MM.1S (cell line): ENCODE measurements around the gene TXLNA.
"Not testable (repeated sequence)": the region's sequence is repeated elsewhere in the genome, so short reads cannot be mapped to it uniquely, and the experiment has no call there.

Experiments used
- DNase-seq: peaks from one replicate; pipeline ENCODE4 v3.0.0-alpha.2; 2015
- H2AFZ ChIP-seq: fragments of 300-600 bp; sonication (generic); 2 replicates; pipeline ENCODE4 v1.6.0; 2016; ENCODE audit warnings: antibody characterized with exemption, low read length
- H3F3A ChIP-seq: fragments of 300-600 bp; sonication (generic); 2 replicates; pipeline ENCODE4 v1.6.1; 2016; ENCODE audit warnings: mild to moderate bottlenecking, antibody characterized with exemption, low read length, moderate library complexity, mixed read lengths; ENCODE audit not compliant: insufficient read depth
- H3K27ac ChIP-seq: fragments of 300-600 bp; sonication (generic); 2 replicates; pipeline ENCODE4 v1.5.1; 2016; ENCODE audit warnings: mild to moderate bottlenecking, low read length
- H3K27me3 ChIP-seq: fragments of 300-600 bp; sonication (generic); replicated peaks from 2 replicates; pipeline ENCODE4 v1.6.0; 2016; ENCODE audit warnings: low read length; ENCODE audit not compliant: insufficient read depth
- H3K36me3 ChIP-seq: fragments of 300-600 bp; sonication (generic); replicated peaks from 2 replicates; pipeline ENCODE4 v1.6.1; 2016; ENCODE audit warnings: mild to moderate bottlenecking, low read length, mixed read lengths; ENCODE audit not compliant: insufficient read depth
- H3K4me1 ChIP-seq: fragments of 300-600 bp; sonication (generic); 2 replicates; pipeline ENCODE4 v1.6.1; 2016; ENCODE audit warnings: low read length, mixed read lengths
- H3K4me2 ChIP-seq: fragments of 300-600 bp; sonication (generic); 2 replicates; pipeline ENCODE4 v1.6.0; 2016; ENCODE audit warnings: low read depth, low read length
- H3K4me3 ChIP-seq: fragments of 300-600 bp; sonication (generic); 2 replicates; pipeline ENCODE4 v1.5.1; 2016; ENCODE audit warnings: low read length, mixed read lengths
- H3K79me2 ChIP-seq: fragments of 300-600 bp; sonication (generic); 2 replicates; pipeline ENCODE4 v1.6.1; 2016; ENCODE audit warnings: mixed run types, low read length, mixed read lengths
- H3K9ac ChIP-seq: fragments of 300-600 bp; sonication (generic); 2 replicates; pipeline ENCODE4 v1.6.1; 2016; ENCODE audit warnings: low read length, mixed read lengths
- H3K9me2 ChIP-seq: fragments of 300-600 bp; sonication (generic); replicated peaks from 2 replicates; pipeline ENCODE4 v1.6.1; 2016; ENCODE audit warnings: mild to moderate bottlenecking, low read length, mixed read lengths; ENCODE audit not compliant: insufficient read depth
- H3K9me3 ChIP-seq: fragments of 300-600 bp; sonication (generic); replicated peaks from 2 replicates; pipeline ENCODE4 v1.6.1; 2016; ENCODE audit warnings: mild to moderate bottlenecking, low read length, mixed read lengths; ENCODE audit not compliant: insufficient read depth
- H4K20me1 ChIP-seq: fragments of 300-600 bp; sonication (generic); 2 replicates; pipeline ENCODE4 v1.6.1; 2016; ENCODE audit warnings: mild to moderate bottlenecking, low read length, moderate library complexity, mixed read lengths; ENCODE audit not compliant: insufficient read depth
- CTCF ChIP-seq: fragments of 300-600 bp; sonication (generic); IDR thresholded peaks from 2 replicates; pipeline ENCODE4 v1.5.1; 2016; ENCODE audit warnings: antibody characterized with exemption, low read length, mixed read lengths
- EZH2 ChIP-seq: fragments of 300-600 bp; sonication (generic); optimal IDR thresholded peaks from 2 replicates; pipeline ENCODE3; 2017; ENCODE audit warnings: low read depth, mild to moderate bottlenecking, antibody characterized with exemption, low read length, mixed read lengths
- EZH2phosphoT487 ChIP-seq: fragments of 300-600 bp; sonication (generic); IDR thresholded peaks from 2 replicates; pipeline ENCODE4 v1.6.1; 2018; ENCODE audit warnings: antibody characterized with exemption, low read length

Gene TXLNA

GRCh38 chr1:32179443-32180185, at the start of gene TXLNA:
Gene TXLNA, plus strand, starts transcription at chr1:32179675. Its CDS starts 671 bp downstream, at chr1:32180346.
- H3K4me1 ChIP-seq, result peaks cover 16% of the 10 kb centered on the region
- no peaks in the 10 kb centered on the region for H3K9me2 ChIP-seq
- TF ChIP-seq CTCF (no peak), EZH2 (no peak), EZH2phosphoT487 (no peak)
- peak within 1 kb of the TSS; percentile 95 for H3K9ac ChIP-seq
- no peaks in the 10 kb centered on the region for H4K20me1 ChIP-seq
- DNase-seq, result peak; percentile 91
- peaks cover 14% of the 10 kb centered on the region for H3F3A ChIP-seq
- peak within 1 kb of the TSS; percentile 95 for H3K4me3 ChIP-seq
- H3K27me3 ChIP-seq, result no peaks in the 10 kb centered on the region
- peak within 1 kb of the TSS; percentile 80; the same call in 1 of the 2 replicates for H3K27ac ChIP-seq
- H3K4me2 ChIP-seq, result peak within 1 kb of the TSS; percentile 93
- H3K36me3 ChIP-seq, result peaks cover 12% of the 10 kb centered on the region
- H3K79me2 ChIP-seq, result peaks cover 43% of the 10 kb centered on the region
- H3K9me3 ChIP-seq, result no peaks in the 10 kb centered on the region
- H2AFZ ChIP-seq, result peak within 1 kb of the TSS; percentile 96

GRCh38 chr1:32133950-32134280, 45.6 kb upstream of the TXLNA start:
- not testable (repeated sequence) for H3K9me2 ChIP-seq, H3K9ac ChIP-seq, H2AFZ ChIP-seq, H3K36me3 ChIP-seq, DNase-seq, H3K4me2 ChIP-seq, H3K4me1 ChIP-seq, H3K9me3 ChIP-seq, H3K27me3 ChIP-seq, H3K4me3 ChIP-seq, H3F3A ChIP-seq, H3K27ac ChIP-seq, H4K20me1 ChIP-seq
- peaks cover 86% of the 10 kb centered on the region for H3K79me2 ChIP-seq

GRCh38 chr1:32137111-32137510, 42.4 kb upstream of the TXLNA start:
- Histone ChIP-seq H3K9me3 (no peaks in the 10 kb centered on the region), H3K4me1 (no peaks in the 10 kb centered on the region), H2AFZ (no peak overlapping the region), H3K4me3 (no peak overlapping the region), H3K9me2 (no peaks in the 10 kb centered on the region), H3F3A (no peaks in the 10 kb centered on the region), H3K27me3 (no peaks in the 10 kb centered on the region), H3K4me2 (no peak overlapping the region), H3K9ac (no peak overlapping the region), H4K20me1 (no peaks in the 10 kb centered on the region; the same call in 1 of the 2 replicates), H3K36me3 (no peaks in the 10 kb centered on the region), H3K79me2 (peaks cover 91% of the 10 kb centered on the region), H3K27ac (no peak overlapping the region)
- TF ChIP-seq EZH2 (no peak), CTCF (no peak), EZH2phosphoT487 (no peak)
- no peak for DNase-seq

- Histone ChIP-seq H3K27me3 (no peaks in the 10 kb centered on the region), H3K79me2 (peaks cover 93% of the 10 kb centered on the region), H3F3A (no peaks in the 10 kb centered on the region), H2AFZ (no peak overlapping the region), H3K36me3 (no peaks in the 10 kb centered on the region), H3K27ac (no peak overlapping the region), H3K4me3 (no peak overlapping the region), H3K9me3 (no peaks in the 10 kb centered on the region), H3K4me2 (no peak overlapping the region), H3K9ac (no peak overlapping the region), H3K4me1 (no peaks in the 10 kb centered on the region), H3K9me2 (no peaks in the 10 kb centered on the region), H4K20me1 (peaks cover 4% of the 10 kb centered on the region; the same call in 1 of the 2 replicates)
- no peak for DNase-seq
- TF ChIP-seq EZH2 (no peak), CTCF (no peak), EZH2phosphoT487 (no peak)
Observed at GRCh38 chr1:32138965-32139364, 40.5 kb upstream of the TXLNA start.
